Measurements from ENCODE around the gene DHX35. TPM values are rescaled to one million over a fixed set of nuclear protein-coding genes. Genes with fewer than 3 reads are reported as not detected.

Gene DHX35
- total and polyA plus RNA-seq, 2 of the 8 experiments (the other 6 are each of a cell fraction or from before 2014, with no cell fraction given) = 21.9 to 27.7 TPM

DNA sequence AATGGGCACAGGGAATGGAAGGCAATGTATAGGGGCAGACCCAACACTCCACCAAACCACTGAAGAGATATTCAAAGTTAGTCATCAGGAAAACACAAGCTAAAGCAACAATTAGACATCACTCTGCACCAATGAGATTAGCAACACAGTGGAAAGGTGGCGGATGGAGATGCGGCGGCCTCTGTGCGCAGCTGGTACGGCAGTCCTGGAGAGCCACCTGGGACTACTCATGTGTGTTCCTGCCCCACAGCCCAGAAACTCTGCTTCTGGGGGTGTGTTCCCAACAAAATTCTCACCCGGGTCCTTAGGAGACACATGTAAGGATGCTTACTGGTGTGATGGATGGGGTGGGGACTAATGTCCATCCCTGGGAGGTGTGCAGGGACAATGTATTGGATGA lies 82.4 kb downstream of the DHX35 start:
- WGBS, 2 experiments (ENCODE audit: extremely low coverage in 1 of 2, insufficient coverage in 1 of 2, insufficient read length in 1 of 2, insufficient replicate concordance in 2 of 2, low coverage in 1 of 2, low lambda C conversion rate in 2 of 2, missing lambda C conversion rate in 1 of 2) = 90% methylated on average over 6 of the region's 6 CpGs; no CpG with 5 or more reads in 1 of the 2 experiments
- Histone ChIP-seq H4K8ac (ENCODE audit: extremely low read depth, insufficient read depth, low read length) (0 out of 2 replicates have a peak overlapping the region, but pooled peaks have one; percentile 35), H2BK12ac (ENCODE audit: low read depth, low read length) (no peak overlapping the region), H3K27me3 (replicated peaks in 1 of 4; ENCODE audit: control insufficient read depth in 3 of 4, extremely low read depth in 1 of 4, insufficient read depth in 3 of 4, low read length in 3 of 4) (peaks cover 0 to 7% (median 5%) of the 10 kb centered on the region in 4 experiments; a peak in 4 of 7 replicates), H3K18ac (ENCODE audit: extremely low read depth, low read length) (no peak overlapping the region), H2BK5ac (ENCODE audit: low read depth, low read length) (no peak overlapping the region), H2BK20ac (ENCODE audit: low read length) (no peak overlapping the region), H3K4me3 (ENCODE audit: extremely low read depth in 1 of 4, insufficient read depth in 2 of 4, low read depth in 3 of 4, low read length in 4 of 4) (no peak overlapping the region), H2AK5ac (ENCODE audit: low read depth, low read length) (no peak overlapping the region), H3K36me3 (ENCODE audit: control insufficient read depth in 2 of 4, insufficient read depth in 4 of 4, low read length in 3 of 4) (peaks cover 0 to 7% (median 2%) of the 10 kb centered on the region in 4 experiments; a peak in 3 of 8 replicates), H2BK120ac (replicated peaks; ENCODE audit: low read depth, low read length) (no peak overlapping the region), H3K14ac (ENCODE audit: insufficient read length) (no peak overlapping the region), H3K4me2 (ENCODE audit: insufficient read depth in 1 of 2, low read depth in 2 of 2, low read length in 2 of 2) (no peak overlapping the region), H3K4me1 (replicated peaks in 1 of 4; ENCODE audit: control insufficient read depth in 3 of 4, insufficient read depth in 4 of 4, low read length in 3 of 4) (peaks cover 0 to 4% (median under 1%) of the 10 kb centered on the region in 4 experiments; a peak in 3 of 7 replicates), H3K79me2 (ENCODE audit: control insufficient read depth in 1 of 2, insufficient read depth in 2 of 2, low read length in 2 of 2) (no peaks in the 10 kb centered on the region), H3K27ac (ENCODE audit: low read depth, low read length) (no peak overlapping the region), H3K79me1 (ENCODE audit: low read depth, low read length) (no peaks in the 10 kb centered on the region; the same call in 1 of the 2 replicates), H4K91ac (replicated peaks; ENCODE audit: insufficient read length, low read length) (no peak overlapping the region), H2BK15ac (ENCODE audit: low read length) (no peak overlapping the region), H2AFZ (ENCODE audit: low read length) (no peak overlapping the region), H3K9me3 (ENCODE audit: insufficient read depth in 2 of 2, low read depth in 1 of 2, low read length in 1 of 2) (no peaks in the 10 kb centered on the region), H4K5ac (ENCODE audit: insufficient read length, low read depth, low read length) (no peak overlapping the region), H3K23ac (ENCODE audit: insufficient read length) (no peak overlapping the region), H3K9ac (replicated peaks in 1 of 4; ENCODE audit: extremely low read depth in 1 of 4, low read depth in 3 of 4, low read length in 3 of 4) (no peak overlapping the region), H4K20me1 (replicated peaks in 1 of 2; ENCODE audit: control insufficient read depth in 1 of 2, insufficient read depth in 2 of 2, low read length in 2 of 2) (no peaks in the 10 kb centered on the region), H3K4ac (replicated peaks; ENCODE audit: insufficient read length, low read depth, low read length) (no peak overlapping the region), H3K23me2 (ENCODE audit: low read depth, low read length) (no peaks in the 10 kb centered on the region; the same call in 1 of the 2 replicates), H3K56ac (replicated peaks; ENCODE audit: insufficient read length, low read depth, low read length) (no peak overlapping the region)
- ChIA-PET POLR2A (ENCODE audit: partially characterized antibody) (interaction anchor here (1.5 kb wide), 1 partner anchor 48 kb away, joined by 3 read pairs; no protein-coding TSS in a partner anchor), CTCF (ENCODE audit: partially characterized antibody) (interaction anchor here (1.4 kb wide), 1 partner anchor 33 kb away, joined by 3 read pairs; no protein-coding TSS in a partner anchor)
- TF ChIP-seq GABPA (IDR thresholded peaks at IDR 0.05; ENCODE audit: borderline replicate concordance, insufficient read depth, low read length) (no peak), CBX8 (IDR thresholded peaks at IDR 0.05; ENCODE audit: borderline replicate concordance, low read depth, low read length) (no peak), POU5F1 (IDR thresholded peaks at IDR 0.05; ENCODE audit: low read depth, low read length) (no peak), EGR1 (IDR thresholded peaks at IDR 0.05; ENCODE audit: borderline replicate concordance, low read depth, low read length) (no peak), CHD2 (IDR thresholded peaks at IDR 0.05; ENCODE audit: low read length) (no peak), CREB1 (IDR thresholded peaks at IDR 0.05) (no peak), ZNF274 (IDR thresholded peaks at IDR 0.05; ENCODE audit: borderline replicate concordance, extremely low read depth, low read length) (no peak), KDM4A (IDR thresholded peaks at IDR 0.05; ENCODE audit: low read depth, low read length, severe bottlenecking) (no peak), SIRT6 (IDR thresholded peaks at IDR 0.05; ENCODE audit: low read length) (no peak), NANOG (IDR thresholded peaks at IDR 0.05; ENCODE audit: insufficient read depth, low read depth, low read length, poor library complexity, severe bottlenecking) (no peak), MAFK (IDR thresholded peaks at IDR 0.05; ENCODE audit: low read depth, low read length) (no peak), SP4 (IDR thresholded peaks at IDR 0.05; ENCODE audit: low read length) (no peak), SP1 (IDR thresholded peaks at IDR 0.05; ENCODE audit: low read depth, low read length) (no peak)
- TF ChIP-seq, protein P1, sequence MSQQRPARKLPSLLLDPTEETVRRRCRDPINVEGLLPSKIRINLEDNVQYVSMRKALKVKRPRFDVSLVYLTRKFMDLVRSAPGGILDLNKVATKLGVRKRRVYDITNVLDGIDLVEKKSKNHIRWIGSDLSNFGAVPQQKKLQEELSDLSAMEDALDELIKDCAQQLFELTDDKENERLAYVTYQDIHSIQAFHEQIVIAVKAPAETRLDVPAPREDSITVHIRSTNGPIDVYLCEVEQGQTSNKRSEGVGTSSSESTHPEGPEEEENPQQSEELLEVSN (IDR thresholded peaks at IDR 0.05) = no peak
- FAIRE-seq = no peak
- DNase-seq (ENCODE audit: low read depth in 1 of 2, low spot score in 2 of 2) = no peak
